Measurements from ENCODE around the gene LCN9. TPM values are rescaled to one million over a fixed set of nuclear protein-coding genes. Genes with fewer than 3 reads are reported as not detected.

The LCN9 gene
- polyA plus RNA-seq, 2 donors, result not detected

DNA sequence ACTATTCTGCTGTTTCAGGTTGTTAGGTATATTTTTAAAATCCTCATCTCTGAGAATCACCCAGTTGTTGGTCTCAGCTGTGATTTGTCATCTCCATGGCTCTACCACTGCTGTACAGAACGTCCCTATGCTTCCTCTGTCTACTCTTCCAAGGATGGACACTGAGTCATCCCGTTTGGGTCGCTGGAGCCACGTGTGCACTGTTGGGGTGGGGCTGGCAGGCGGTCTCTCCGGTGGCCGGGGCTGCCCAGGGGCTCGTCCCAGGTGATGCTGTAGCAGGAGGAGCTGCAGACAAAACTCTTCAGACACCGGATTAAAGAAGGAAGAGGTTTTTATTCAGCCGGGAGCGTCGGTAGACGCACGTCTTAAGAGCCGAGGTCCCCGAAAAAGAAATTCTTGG is 16.9 kb downstream of the LCN9 start:
- Histone ChIP-seq H3K4me1 (ENCODE audit: control insufficient read depth in 2 of 2, insufficient read depth in 2 of 2, low read length in 1 of 2) (no peaks in the 10 kb centered on the region), H3K36me3 (ENCODE audit: control insufficient read depth in 2 of 2, insufficient read depth in 2 of 2, low read length in 1 of 2) (no peaks in the 10 kb centered on the region), H3K27ac (ENCODE audit: low read depth in 2 of 2, low read length in 1 of 2) (no peak overlapping the region), H3K27me3 (ENCODE audit: control insufficient read depth in 1 of 2, insufficient read depth in 2 of 2, low read length in 2 of 2) (no peaks in the 10 kb centered on the region), H3K4me3 (ENCODE audit: low read depth in 1 of 2, low read length in 2 of 2) (no peak overlapping the region), H3K9me3 (ENCODE audit: control insufficient read depth in 2 of 2, insufficient read depth in 1 of 2, low read depth in 1 of 2, low read length in 1 of 2) (peaks cover 0 to 3% of the 10 kb centered on the region in 2 donors)
- 64 to 67% methylated on average over 16 of the region's 16 CpGs for WGBS, 2 donors

DNA sequence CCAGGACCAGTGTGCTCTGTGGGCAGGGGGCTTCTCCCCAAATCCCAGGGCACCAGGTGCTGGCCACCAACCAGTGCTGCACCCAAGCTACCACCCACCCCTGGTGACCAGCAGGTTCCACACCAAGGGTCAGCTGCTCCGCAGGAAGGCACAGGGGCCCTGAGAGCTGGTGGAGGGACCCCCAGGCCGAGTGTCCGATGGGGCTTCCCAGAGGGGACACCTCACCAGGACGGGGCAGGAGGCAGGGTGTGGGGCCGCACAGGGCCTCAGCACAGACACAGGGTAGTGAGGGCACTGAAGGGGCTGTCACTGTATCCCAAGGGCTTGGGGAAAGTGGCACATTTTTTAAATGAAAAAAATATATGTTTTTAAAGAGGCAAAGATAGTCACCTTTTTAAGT is 18.1 kb downstream of the LCN9 start:
- Histone ChIP-seq H3K36me3 (ENCODE audit: control insufficient read depth in 2 of 2, insufficient read depth in 2 of 2, low read length in 1 of 2) (no peaks in the 10 kb centered on the region), H3K27ac (ENCODE audit: low read depth in 2 of 2, low read length in 1 of 2) (no peak overlapping the region), H3K9me3 (ENCODE audit: control insufficient read depth in 2 of 2, insufficient read depth in 1 of 2, low read depth in 1 of 2, low read length in 1 of 2) (peaks cover 0 to 3% of the 10 kb centered on the region in 2 donors), H3K27me3 (ENCODE audit: control insufficient read depth in 1 of 2, insufficient read depth in 2 of 2, low read length in 2 of 2) (no peaks in the 10 kb centered on the region), H3K4me3 (ENCODE audit: low read depth in 1 of 2, low read length in 2 of 2) (no peak overlapping the region), H3K4me1 (ENCODE audit: control insufficient read depth in 2 of 2, insufficient read depth in 2 of 2, low read length in 1 of 2) (no peaks in the 10 kb centered on the region)
- WGBS, 2 donors, result 78 to 84% methylated on average over 5 of the region's 5 CpGs

DNA sequence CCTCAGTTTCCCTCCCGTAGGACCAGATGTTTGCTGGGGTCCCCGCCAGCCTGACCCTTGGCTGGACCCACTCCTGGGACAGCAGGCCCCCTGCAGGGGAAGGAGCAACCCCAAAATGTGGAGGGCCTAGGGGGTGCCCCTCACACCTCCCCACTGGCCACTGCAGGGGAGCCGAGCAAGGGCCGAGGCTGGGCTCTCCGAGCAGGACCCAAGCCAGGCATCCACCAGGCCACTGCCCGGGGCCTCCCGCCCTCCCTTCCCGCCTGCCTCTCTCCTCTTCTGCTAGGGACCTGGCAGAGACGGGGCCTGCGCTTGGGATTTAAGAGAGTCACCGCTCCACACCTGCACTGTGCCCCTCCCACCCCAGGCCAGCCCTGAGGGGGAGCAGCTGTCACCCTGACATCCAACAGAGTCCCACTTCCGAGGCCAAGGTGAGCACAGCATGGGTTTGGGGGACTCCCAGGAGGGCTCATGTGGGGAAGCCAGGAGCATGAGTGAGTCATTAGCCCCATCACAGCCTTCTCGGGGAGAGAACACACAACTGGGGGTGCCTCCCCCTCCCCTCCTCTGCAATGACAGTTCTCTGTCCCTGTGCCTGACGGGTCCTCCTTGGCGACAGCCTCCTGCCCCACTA is 20.4 kb downstream of the LCN9 start:
- WGBS, 2 donors, result 65 to 70% methylated on average over 15 of the region's 15 CpGs
- Histone ChIP-seq H3K27ac (ENCODE audit: low read depth in 2 of 2, low read length in 1 of 2) (no peak overlapping the region), H3K36me3 (ENCODE audit: control insufficient read depth in 2 of 2, insufficient read depth in 2 of 2, low read length in 1 of 2) (no peaks in the 10 kb centered on the region), H3K27me3 (ENCODE audit: control insufficient read depth in 1 of 2, insufficient read depth in 2 of 2, low read length in 2 of 2) (no peaks in the 10 kb centered on the region), H3K9me3 (ENCODE audit: control insufficient read depth in 2 of 2, insufficient read depth in 1 of 2, low read depth in 1 of 2, low read length in 1 of 2) (peaks cover 0 to 3% of the 10 kb centered on the region in 2 donors), H3K4me1 (ENCODE audit: control insufficient read depth in 2 of 2, insufficient read depth in 2 of 2, low read length in 1 of 2) (no peaks in the 10 kb centered on the region), H3K4me3 (ENCODE audit: low read depth in 1 of 2, low read length in 2 of 2) (no peak overlapping the region)

DNA sequence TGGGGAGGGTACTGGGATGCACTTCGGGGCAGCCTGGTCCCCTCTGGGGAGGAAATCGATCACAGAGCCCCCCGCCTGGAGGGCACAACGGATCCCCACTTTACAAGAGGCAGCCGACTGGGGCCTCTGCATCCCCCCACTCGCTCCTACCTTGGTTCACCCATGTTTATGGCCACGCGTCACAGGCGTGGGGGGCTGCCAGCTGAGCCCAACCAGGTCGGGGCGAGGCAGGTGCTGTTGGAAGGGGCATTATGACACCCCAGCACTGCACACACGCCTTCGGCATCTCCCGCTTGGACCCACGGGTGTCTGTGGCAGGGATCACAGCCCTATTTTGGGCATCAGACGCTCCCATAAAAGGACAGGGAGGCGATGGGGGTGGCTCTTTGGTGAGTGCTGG is 21.6 kb downstream of the LCN9 start:
- no peaks in the 10 kb centered on the region for H3K4me1 ChIP-seq (ENCODE audit: control insufficient read depth in 2 of 2, insufficient read depth in 2 of 2, low read length in 1 of 2)
- peaks cover 0 to 3% of the 10 kb centered on the region in 2 donors for H3K9me3 ChIP-seq (ENCODE audit: control insufficient read depth in 2 of 2, insufficient read depth in 1 of 2, low read depth in 1 of 2, low read length in 1 of 2)
- no peaks in the 10 kb centered on the region for H3K36me3 ChIP-seq (ENCODE audit: control insufficient read depth in 2 of 2, insufficient read depth in 2 of 2, low read length in 1 of 2)
- H3K27me3 ChIP-seq (ENCODE audit: control insufficient read depth in 1 of 2, insufficient read depth in 2 of 2, low read length in 2 of 2), result no peaks in the 10 kb centered on the region
- no peak overlapping the region for H3K4me3 ChIP-seq (ENCODE audit: low read depth in 1 of 2, low read length in 2 of 2)
- H3K27ac ChIP-seq (ENCODE audit: low read depth in 2 of 2, low read length in 1 of 2), result no peak overlapping the region
- WGBS, 2 donors, result 72 to 74% methylated on average over 17 of the region's 17 CpGs

DNA sequence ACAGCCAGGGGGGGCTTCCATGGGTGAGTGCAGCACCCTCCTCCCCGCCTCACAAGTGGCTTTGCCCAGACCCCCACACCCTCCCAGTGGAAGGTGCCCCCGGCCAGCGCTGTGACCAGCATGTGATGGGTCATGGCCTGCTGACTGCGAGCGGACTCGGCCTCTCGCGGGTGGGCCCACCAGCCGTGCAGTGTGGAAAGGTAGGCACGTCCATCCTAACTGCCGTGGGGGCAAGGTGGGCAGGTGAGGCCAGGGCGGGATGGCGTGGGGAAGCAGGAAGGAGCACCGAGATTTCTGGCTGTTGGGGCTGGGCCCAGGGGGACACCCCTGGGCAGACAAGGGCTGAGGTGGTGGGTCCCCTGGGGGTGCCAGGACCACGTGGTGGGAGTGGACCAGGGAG is 24.1 kb downstream of the LCN9 start:
- H3K27ac ChIP-seq (ENCODE audit: low read depth in 2 of 2, low read length in 1 of 2), result no peak overlapping the region
- H3K27me3 ChIP-seq (ENCODE audit: control insufficient read depth in 1 of 2, insufficient read depth in 2 of 2, low read length in 2 of 2), result no peaks in the 10 kb centered on the region
- H3K9me3 ChIP-seq (ENCODE audit: control insufficient read depth in 2 of 2, insufficient read depth in 1 of 2, low read depth in 1 of 2, low read length in 1 of 2), result no peaks in the 10 kb centered on the region
- no peaks in the 10 kb centered on the region for H3K36me3 ChIP-seq (ENCODE audit: control insufficient read depth in 2 of 2, insufficient read depth in 2 of 2, low read length in 1 of 2)
- H3K4me1 ChIP-seq (ENCODE audit: control insufficient read depth in 2 of 2, insufficient read depth in 2 of 2, low read length in 1 of 2), result no peaks in the 10 kb centered on the region
- H3K4me3 ChIP-seq (ENCODE audit: low read depth in 1 of 2, low read length in 2 of 2), result no peak overlapping the region
- 78 to 86% methylated on average over 15 of the region's 15 CpGs for WGBS, 2 donors

DNA sequence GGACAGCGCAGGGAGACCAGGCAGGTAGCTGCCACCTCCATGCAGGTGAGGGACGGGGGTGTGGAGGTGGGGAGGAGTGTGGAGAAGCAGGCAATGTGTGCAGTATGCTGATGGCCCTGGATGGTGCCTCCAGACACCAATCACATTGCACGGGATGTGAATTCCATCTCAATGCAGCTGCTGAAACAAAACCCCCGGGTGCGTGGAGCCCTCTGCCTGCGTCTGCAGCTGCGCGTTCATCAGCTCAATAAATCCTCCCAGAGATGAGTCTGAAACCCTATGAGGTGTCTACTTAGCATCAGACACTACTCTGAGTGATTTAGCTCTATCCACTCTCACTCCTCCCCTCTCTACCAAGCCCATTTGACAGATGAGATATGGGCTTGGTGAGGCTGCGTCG is 25.9 kb downstream of the LCN9 start:
- Histone ChIP-seq H3K4me3 (ENCODE audit: low read depth in 1 of 2, low read length in 2 of 2) (no peak overlapping the region), H3K36me3 (ENCODE audit: control insufficient read depth in 2 of 2, insufficient read depth in 2 of 2, low read length in 1 of 2) (no peaks in the 10 kb centered on the region), H3K27me3 (ENCODE audit: control insufficient read depth in 1 of 2, insufficient read depth in 2 of 2, low read length in 2 of 2) (no peaks in the 10 kb centered on the region), H3K27ac (ENCODE audit: low read depth in 2 of 2, low read length in 1 of 2) (no peak overlapping the region), H3K9me3 (ENCODE audit: control insufficient read depth in 2 of 2, insufficient read depth in 1 of 2, low read depth in 1 of 2, low read length in 1 of 2) (no peaks in the 10 kb centered on the region), H3K4me1 (ENCODE audit: control insufficient read depth in 2 of 2, insufficient read depth in 2 of 2, low read length in 1 of 2) (no peaks in the 10 kb centered on the region)
- 78 to 84% methylated on average over 10 of the region's 10 CpGs for WGBS, 2 donors

DNA sequence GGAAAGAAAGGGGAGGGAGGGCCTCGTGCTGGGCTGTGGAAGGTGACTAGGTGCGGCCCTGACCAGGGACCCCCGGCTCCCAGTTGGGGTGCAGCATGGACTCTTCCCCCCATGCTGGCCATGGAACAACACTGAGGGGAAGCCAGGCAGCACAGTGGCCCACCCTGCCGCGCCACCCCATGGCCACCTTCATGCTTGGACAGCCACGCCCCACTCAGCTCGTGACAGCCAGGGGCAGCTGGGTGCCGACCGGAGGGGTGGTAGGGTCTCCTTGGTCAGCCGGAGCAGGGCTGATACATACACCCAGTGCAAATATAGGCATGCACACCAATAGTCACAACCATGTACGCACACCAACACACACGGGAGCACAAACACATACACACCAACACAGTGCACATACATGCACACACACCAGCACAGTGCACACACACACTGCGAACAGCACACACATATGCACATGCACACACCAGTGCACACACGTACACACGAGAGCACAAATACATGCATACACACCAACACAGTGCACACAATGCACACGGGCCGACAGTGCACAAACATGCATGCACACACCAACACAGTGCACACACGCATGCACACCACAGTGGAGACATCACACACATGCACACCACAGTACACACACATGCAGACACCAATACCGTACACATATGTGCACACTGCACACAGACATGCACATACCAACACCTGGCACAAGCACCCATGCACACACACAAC is 27.9 kb downstream of the LCN9 start:
- 86 to 91% methylated on average over 19 of the region's 19 CpGs for WGBS, 2 donors
- no peaks in the 10 kb centered on the region for H3K9me3 ChIP-seq (ENCODE audit: control insufficient read depth in 2 of 2, insufficient read depth in 1 of 2, low read depth in 1 of 2, low read length in 1 of 2)
- H3K4me3 ChIP-seq (ENCODE audit: low read depth in 1 of 2, low read length in 2 of 2), result no peak overlapping the region
- no peaks in the 10 kb centered on the region for H3K36me3 ChIP-seq (ENCODE audit: control insufficient read depth in 2 of 2, insufficient read depth in 2 of 2, low read length in 1 of 2)
- H3K27ac ChIP-seq (ENCODE audit: low read depth in 2 of 2, low read length in 1 of 2), result no peak overlapping the region
- no peaks in the 10 kb centered on the region for H3K27me3 ChIP-seq (ENCODE audit: control insufficient read depth in 1 of 2, insufficient read depth in 2 of 2, low read length in 2 of 2)
- no peaks in the 10 kb centered on the region for H3K4me1 ChIP-seq (ENCODE audit: control insufficient read depth in 2 of 2, insufficient read depth in 2 of 2, low read length in 1 of 2)

DNA sequence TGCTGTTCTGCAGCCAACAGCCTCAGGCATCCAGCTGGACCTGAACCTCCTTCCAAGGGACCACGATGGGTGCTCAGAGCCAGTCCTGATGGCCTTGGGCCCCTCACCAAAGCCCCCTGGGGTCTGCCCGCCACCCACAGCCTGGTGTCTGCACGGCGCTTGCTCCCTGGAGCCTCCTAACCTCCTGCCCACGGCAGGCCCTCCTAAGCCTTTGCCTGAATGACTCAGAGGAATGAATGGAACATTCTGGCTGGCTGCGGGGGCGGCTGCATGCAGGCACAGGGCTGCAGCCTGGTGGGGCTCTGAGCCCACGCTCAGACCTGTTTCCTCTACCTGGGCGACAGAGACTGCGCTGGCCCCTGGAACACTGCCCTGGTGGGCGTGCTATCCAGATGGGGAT is 29.3 kb downstream of the LCN9 start:
- 45 to 54% methylated on average over 11 of the region's 11 CpGs for WGBS, 2 donors
- H3K36me3 ChIP-seq (ENCODE audit: control insufficient read depth in 2 of 2, insufficient read depth in 2 of 2, low read length in 1 of 2), result no peaks in the 10 kb centered on the region
- H3K4me3 ChIP-seq (ENCODE audit: low read depth in 1 of 2, low read length in 2 of 2), result no peak overlapping the region
- H3K27ac ChIP-seq (ENCODE audit: low read depth in 2 of 2, low read length in 1 of 2), result no peak overlapping the region
- no peaks in the 10 kb centered on the region for H3K4me1 ChIP-seq (ENCODE audit: control insufficient read depth in 2 of 2, insufficient read depth in 2 of 2, low read length in 1 of 2)
- no peaks in the 10 kb centered on the region for H3K9me3 ChIP-seq (ENCODE audit: control insufficient read depth in 2 of 2, insufficient read depth in 1 of 2, low read depth in 1 of 2, low read length in 1 of 2)
- no peaks in the 10 kb centered on the region for H3K27me3 ChIP-seq (ENCODE audit: control insufficient read depth in 1 of 2, insufficient read depth in 2 of 2, low read length in 2 of 2)

DNA sequence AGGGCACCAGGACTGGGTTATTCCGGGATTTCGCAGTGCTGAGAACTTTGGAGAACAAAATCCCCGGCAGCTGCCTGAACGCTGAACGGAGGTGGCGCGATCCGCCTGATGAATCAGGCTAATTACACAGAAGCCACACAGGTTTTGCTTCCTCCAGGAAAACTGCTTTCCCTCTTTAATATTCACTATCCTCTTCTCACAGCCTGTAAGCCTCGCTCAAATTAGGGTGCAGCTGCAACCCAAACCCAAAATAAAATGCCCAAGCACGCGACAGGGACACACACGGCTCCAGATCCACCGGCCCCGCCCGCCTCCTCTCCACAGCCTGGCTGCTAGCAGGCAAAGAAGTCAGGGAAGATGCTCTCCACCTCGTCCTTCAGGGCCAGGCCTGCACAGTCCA is 30.2 kb downstream of the LCN9 start:
- Histone ChIP-seq H3K9me3 (ENCODE audit: control insufficient read depth in 2 of 2, insufficient read depth in 1 of 2, low read depth in 1 of 2, low read length in 1 of 2) (no peaks in the 10 kb centered on the region), H3K27me3 (ENCODE audit: control insufficient read depth in 1 of 2, insufficient read depth in 2 of 2, low read length in 2 of 2) (no peaks in the 10 kb centered on the region), H3K27ac (ENCODE audit: low read depth in 2 of 2, low read length in 1 of 2) (no peak overlapping the region), H3K4me1 (ENCODE audit: control insufficient read depth in 2 of 2, insufficient read depth in 2 of 2, low read length in 1 of 2) (no peaks in the 10 kb centered on the region), H3K4me3 (ENCODE audit: low read depth in 1 of 2, low read length in 2 of 2) (no peak overlapping the region), H3K36me3 (ENCODE audit: control insufficient read depth in 2 of 2, insufficient read depth in 2 of 2, low read length in 1 of 2) (no peaks in the 10 kb centered on the region)
- WGBS, 2 donors, result 50 to 59% methylated on average over 16 of the region's 16 CpGs

DNA sequence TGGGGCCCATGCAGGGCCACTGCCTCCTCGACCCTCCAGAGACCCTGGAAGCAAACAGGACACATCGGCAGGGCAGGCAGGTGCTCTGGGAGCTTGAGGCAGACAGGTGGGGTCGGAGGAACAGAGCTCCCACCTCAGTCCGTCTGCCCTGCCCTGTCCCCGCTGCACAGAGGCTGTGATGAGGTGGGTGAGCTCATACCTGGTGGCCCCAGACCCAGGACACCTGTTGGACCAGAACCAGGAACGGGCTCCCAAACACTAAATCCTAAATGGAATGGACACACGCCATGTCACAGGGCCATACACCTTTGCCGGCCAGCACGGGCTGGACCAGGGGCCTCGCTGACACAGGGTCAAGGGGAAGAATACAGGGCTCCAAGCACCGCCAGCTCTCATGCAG is 30.7 kb downstream of the LCN9 start:
- no peaks in the 10 kb centered on the region for H3K4me1 ChIP-seq (ENCODE audit: control insufficient read depth in 2 of 2, insufficient read depth in 2 of 2, low read length in 1 of 2)
- no peak overlapping the region for H3K4me3 ChIP-seq (ENCODE audit: low read depth in 1 of 2, low read length in 2 of 2)
- 76 to 78% methylated on average over 11 of the region's 11 CpGs for WGBS, 2 donors
- no peaks in the 10 kb centered on the region for H3K9me3 ChIP-seq (ENCODE audit: control insufficient read depth in 2 of 2, insufficient read depth in 1 of 2, low read depth in 1 of 2, low read length in 1 of 2)
- no peak overlapping the region for H3K27ac ChIP-seq (ENCODE audit: low read depth in 2 of 2, low read length in 1 of 2)
- H3K27me3 ChIP-seq (ENCODE audit: control insufficient read depth in 1 of 2, insufficient read depth in 2 of 2, low read length in 2 of 2), result no peaks in the 10 kb centered on the region
- H3K36me3 ChIP-seq (ENCODE audit: control insufficient read depth in 2 of 2, insufficient read depth in 2 of 2, low read length in 1 of 2), result no peaks in the 10 kb centered on the region

All from esophagus (tissue), 2 donors.